Heart right ventricle (tissue), 16 donors: ENCODE measurements around the gene SIAH3. TPM values are rescaled to one million over a fixed set of nuclear protein-coding genes. Genes with fewer than 3 reads are reported as not detected.

Experiments used
- ATAC-seq, 8 donors: fragments of 200-7000 bp; cut with Tn5 transposase; one replicate each; pipeline ENCODE4 v1.9.1; 2020; ENCODE audit warnings: mild to moderate bottlenecking in 8 of 8, moderate library complexity in 8 of 8, moderate number of reproducible peaks in 1 of 8
- DNase-seq, 2 donors: peaks; one replicate each; pipeline ENCODE4 v3.0.0-alpha.2; 2020
- H3K27ac ChIP-seq, 10 donors: fragments of 200-600 bp; sonication (generic) in 2 of 10; one replicate each; pipeline versions ENCODE4 v1.5.0 to v1.8.0; 2020 to 2022; ENCODE audit warnings: mild to moderate bottlenecking in 3 of 10
- H3K27me3 ChIP-seq, 7 donors: fragments of 200-600 bp; one replicate each; pipeline ENCODE4 v1.8.0; 2021 to 2022; ENCODE audit warnings: mild to moderate bottlenecking in 2 of 7
- H3K36me3 ChIP-seq, 9 donors: fragments of 200-600 bp; sonication (generic) in 1 of 9; one replicate each; pipeline versions ENCODE4 v1.5.0 to v1.8.0; 2020 to 2022; ENCODE audit warnings: mild to moderate bottlenecking in 2 of 9
- H3K4me1 ChIP-seq, 9 donors: fragments of 200-600 bp; sonication (generic) in 1 of 9; one replicate each; pipeline versions ENCODE4 v1.5.0 to v1.8.0; 2020 to 2022; ENCODE audit warnings: mild to moderate bottlenecking in 4 of 9
- H3K4me3 ChIP-seq, 10 donors: fragments of 200-600 bp; sonication (generic) in 2 of 10; one replicate each; pipeline versions ENCODE4 v1.5.0 to v1.8.0; 2020 to 2022; ENCODE audit warnings: mild to moderate bottlenecking in 7 of 10, moderate library complexity in 2 of 10
- H3K9me3 ChIP-seq, 11 donors: fragments of 200-600 bp in 10 of 11; sonication (generic) in 2 of 11; one replicate each; pipeline versions ENCODE4 v1.5.0 to v1.8.0; 2013 to 2022; ENCODE audit warnings: mild to moderate bottlenecking in 2 of 11, control low read depth in 1 of 11, moderate library complexity in 1 of 11
- WGBS, 2 donors: extraction: QIAGEN DNeasy Blood & Tissue Kit; methylation state at CpG; one replicate each; pipeline ENCODE4 v1.1.7; 2013; ENCODE audit warnings: inconsistent platforms in 1 of 2; 5-methylcytosine and 5-hydroxymethylcytosine counted together
- intact Hi-C, 10 donors: fragments of 100-400 bp; cut with DNase I; formaldehyde crosslinking; loops; one replicate each; pipeline versions ENCODE4 v1.11.1 to v1.14.2; 2022
- polyA plus RNA-seq, 2 donors: library from polyadenylated mRNA; stranded (reverse); fragments of 200-250 nt; gene quantifications; one replicate each; pipeline ENCODE4 v1.2.3, GENCODE V29; 2013
- total RNA-seq, 10 donors: library from RNA; stranded (reverse); fragmentation: NEBNext Ultra II Directional in 3 of 10; extraction: Animal tissue kit (Norgen Biotek cat#: 25700) in 3 of 10; gene quantifications; one replicate each; pipeline versions ENCODE4 v1.2.1 to v1.2.4, GENCODE V29; 2021 to 2023
- TF ChIP-seq, protein P1 (sequence below), 9 donors: fragments of 200-600 bp; sonication (generic) in 2 of 9; IDR thresholded peaks; one replicate each; pipeline versions ENCODE4 v1.5.0 to v1.8.0; 2021 to 2022; ENCODE audit warnings: antibody characterized with exemption in 9 of 9, mild to moderate bottlenecking in 5 of 9, moderate library complexity in 1 of 9
- donor health status: Arrhythmogenic right ventricular cardiomyopathy.
- donor health status: ischemic (EF 13 %, LVEDD 7.1; RV severe dilation, severe dysfunction).
- donor health status: healthy with polysubstance abuse.
- donor health status: DM: no; HTN: yes; CAD: no.
- donor health status: DM: no; HTN: no; CAD: no.
- donor health status: ischemic (EF 25% LVEDD 6.9; RV normal size, moderate dysfunction).
- donor health status: ischemic (EF 25% LVEDD 5.7; RV mildly dilated, moderate dysfunction).
- donor health status: healthy.
- donor health status: DM: yes; HTN: yes; CAD: no.
- donor health status: Ischemic cardiomyopathy.
- donor health status: ischemic (EF 35%, LVEDD 5.7; RV mildly dilated, moderate dysfunction).
- donor health status: nonischemic (EF 11% LVEDD 7.7; RV severe dilation, severe dysfunction).
- donor health status: DM: yes; HTN: yes; CAD: no.
- donor health status: PGD.
- donor health status: ischemic (EF 29% LVEDD 5.4; RV normal size, mild dysfunction).
- donor health status: nonischemic (EF 23%, LVEDD 6.1; RV moderate dilation, normal function).

SIAH3 gene
- total and polyA plus RNA-seq, 12 donors: under 0.01 to 0.10 (median 0.06) TPM; not detected in 8

DNA sequence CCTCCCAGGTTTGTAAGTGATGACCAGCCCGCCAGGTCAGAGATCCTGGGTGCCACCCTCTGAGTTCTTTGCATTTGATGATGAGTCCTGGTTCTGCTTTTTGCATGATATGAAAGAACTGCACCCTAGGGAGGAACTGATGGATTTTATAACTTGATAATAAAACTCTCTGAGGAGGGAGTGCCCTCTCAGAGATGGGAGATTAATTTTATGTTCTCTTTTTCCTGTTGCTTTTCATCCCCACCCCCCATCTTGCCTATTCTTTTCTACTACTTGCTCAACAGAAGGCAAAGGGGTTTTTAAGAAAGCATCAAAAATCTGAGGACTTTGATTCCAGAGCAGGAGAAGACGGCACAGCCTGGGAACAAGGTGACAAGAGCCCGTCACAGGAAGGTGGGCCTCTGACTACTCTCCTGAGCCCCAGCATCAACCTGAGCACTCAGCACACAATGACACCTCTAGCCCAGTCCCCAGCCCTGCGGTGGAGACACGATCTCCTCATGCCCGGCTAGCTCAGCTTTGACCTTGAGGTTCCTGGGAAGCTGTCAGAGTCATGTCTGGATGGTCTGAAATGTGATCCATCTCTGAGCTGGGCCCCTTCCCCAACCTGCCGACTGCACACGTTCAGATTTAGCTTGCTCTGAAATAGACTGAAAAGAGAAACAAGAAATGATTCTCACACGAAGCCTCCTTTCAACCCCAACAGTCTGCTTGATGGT, 69.1 kb downstream of the SIAH3 start:
- H3K27ac ChIP-seq: peak overlapping the region in 1 of 10 donors; percentile 31
- no peak for DNase-seq
- no peak for ATAC-seq
- 55 to 62% methylated on average over 9 of the region's 9 CpGs for WGBS, 2 donors
- TF ChIP-seq, protein P1, sequence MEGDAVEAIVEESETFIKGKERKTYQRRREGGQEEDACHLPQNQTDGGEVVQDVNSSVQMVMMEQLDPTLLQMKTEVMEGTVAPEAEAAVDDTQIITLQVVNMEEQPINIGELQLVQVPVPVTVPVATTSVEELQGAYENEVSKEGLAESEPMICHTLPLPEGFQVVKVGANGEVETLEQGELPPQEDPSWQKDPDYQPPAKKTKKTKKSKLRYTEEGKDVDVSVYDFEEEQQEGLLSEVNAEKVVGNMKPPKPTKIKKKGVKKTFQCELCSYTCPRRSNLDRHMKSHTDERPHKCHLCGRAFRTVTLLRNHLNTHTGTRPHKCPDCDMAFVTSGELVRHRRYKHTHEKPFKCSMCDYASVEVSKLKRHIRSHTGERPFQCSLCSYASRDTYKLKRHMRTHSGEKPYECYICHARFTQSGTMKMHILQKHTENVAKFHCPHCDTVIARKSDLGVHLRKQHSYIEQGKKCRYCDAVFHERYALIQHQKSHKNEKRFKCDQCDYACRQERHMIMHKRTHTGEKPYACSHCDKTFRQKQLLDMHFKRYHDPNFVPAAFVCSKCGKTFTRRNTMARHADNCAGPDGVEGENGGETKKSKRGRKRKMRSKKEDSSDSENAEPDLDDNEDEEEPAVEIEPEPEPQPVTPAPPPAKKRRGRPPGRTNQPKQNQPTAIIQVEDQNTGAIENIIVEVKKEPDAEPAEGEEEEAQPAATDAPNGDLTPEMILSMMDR (IDR thresholded peaks at IDR 0.05): no peak
- peaks cover 0 to 14% (median 6%) of the 10 kb centered on the region in 9 donors for H3K4me1 ChIP-seq
- H3K4me3 ChIP-seq: no peak overlapping the region
- intact Hi-C loops: no loop called here
- no peaks in the 10 kb centered on the region for H3K9me3 ChIP-seq
- no peaks in the 10 kb centered on the region for H3K36me3 ChIP-seq
- H3K27me3 ChIP-seq: no peaks in the 10 kb centered on the region

DNA sequence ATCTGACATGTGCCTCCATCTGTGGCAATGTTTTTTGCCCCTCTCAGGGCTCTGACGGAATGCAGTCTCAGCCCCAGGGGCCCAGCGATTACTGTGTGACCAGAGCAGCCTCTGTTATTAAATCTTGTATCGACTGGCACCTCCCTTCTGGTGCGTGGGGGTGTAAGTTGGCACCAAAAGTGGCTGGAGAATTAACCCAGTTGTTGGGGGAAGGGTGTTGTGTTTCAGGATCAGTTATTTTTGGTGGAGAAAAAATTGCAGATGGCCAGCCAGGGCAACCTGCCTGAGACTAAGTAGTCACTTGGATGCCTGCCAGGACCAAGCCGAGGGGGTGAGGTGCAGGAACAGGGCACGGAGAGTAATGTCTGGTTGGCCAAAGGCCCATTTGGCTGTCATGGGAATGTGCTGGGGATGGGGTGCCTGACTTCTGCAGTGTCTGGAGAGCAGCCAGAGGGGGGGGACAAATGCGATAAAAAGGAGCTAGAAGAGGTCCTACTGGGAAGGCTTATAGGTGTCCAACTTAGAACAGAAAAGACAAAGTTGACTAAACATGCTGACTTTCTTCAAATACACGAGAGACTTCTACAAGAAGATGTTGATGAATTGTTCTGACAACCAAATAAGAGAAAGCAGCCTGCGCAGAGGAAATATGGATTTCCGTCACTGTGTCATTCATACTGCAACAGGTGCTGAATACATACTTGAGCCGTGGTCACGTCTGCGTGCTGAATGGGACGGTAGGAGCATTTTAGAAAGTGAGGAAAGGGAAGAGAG, 69.8 kb downstream of the SIAH3 start:
- TF ChIP-seq, protein P1 (IDR thresholded peaks at IDR 0.05): no peak
- Histone ChIP-seq H3K27me3 (no peaks in the 10 kb centered on the region), H3K36me3 (no peaks in the 10 kb centered on the region), H3K4me1 (peaks cover 0 to 14% (median 6%) of the 10 kb centered on the region in 9 donors), H3K4me3 (peak overlapping the region in 1 of 10 donors; percentile 7), H3K27ac (peak overlapping the region in 3 of 10 donors; percentile 10 to 31 (median 15)), H3K9me3 (no peaks in the 10 kb centered on the region)
- intact Hi-C loops: no loop called here
- DNase-seq (peak; percentile 69 to 80), ATAC-seq (peak; percentile 63 to 95 (median 90))
- WGBS, 2 donors: 28 to 44% methylated on average over 14 of the region's 14 CpGs

DNA sequence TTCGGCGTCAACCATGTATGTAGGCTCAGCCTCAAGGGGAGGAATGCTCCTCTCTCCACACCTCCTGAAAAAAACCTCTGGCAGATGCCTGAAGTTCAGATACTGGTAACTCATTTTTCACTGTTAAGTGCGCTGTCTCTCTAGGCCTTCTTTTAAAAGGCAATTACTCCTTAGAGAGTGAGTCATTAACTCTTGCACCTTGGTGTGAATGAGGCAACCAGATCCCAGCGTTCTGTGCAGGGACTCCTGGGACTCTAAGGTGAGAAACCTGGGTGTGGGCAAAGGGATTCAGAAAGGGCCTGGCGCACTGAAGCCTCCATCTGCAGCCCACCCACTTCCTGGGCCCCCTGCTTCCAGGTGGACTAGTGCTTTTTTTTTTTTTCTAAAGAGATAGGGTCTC, 71.7 kb downstream of the SIAH3 start:
- Histone ChIP-seq H3K9me3 (no peaks in the 10 kb centered on the region), H3K27me3 (peaks cover 0 to 5% (median 0%) of the 10 kb centered on the region in 7 donors), H3K4me1 (peaks cover 0 to 8% (median 4%) of the 10 kb centered on the region in 9 donors), H3K36me3 (no peaks in the 10 kb centered on the region), H3K4me3 (no peak overlapping the region), H3K27ac (no peak overlapping the region)
- 87 to 89% methylated on average over 5 of the region's 5 CpGs for WGBS, 2 donors
- DNase-seq: no peak
- intact Hi-C loops: no loop called here
- ATAC-seq: no peak
- TF ChIP-seq, protein P1 (IDR thresholded peaks at IDR 0.05): no peak

DNA sequence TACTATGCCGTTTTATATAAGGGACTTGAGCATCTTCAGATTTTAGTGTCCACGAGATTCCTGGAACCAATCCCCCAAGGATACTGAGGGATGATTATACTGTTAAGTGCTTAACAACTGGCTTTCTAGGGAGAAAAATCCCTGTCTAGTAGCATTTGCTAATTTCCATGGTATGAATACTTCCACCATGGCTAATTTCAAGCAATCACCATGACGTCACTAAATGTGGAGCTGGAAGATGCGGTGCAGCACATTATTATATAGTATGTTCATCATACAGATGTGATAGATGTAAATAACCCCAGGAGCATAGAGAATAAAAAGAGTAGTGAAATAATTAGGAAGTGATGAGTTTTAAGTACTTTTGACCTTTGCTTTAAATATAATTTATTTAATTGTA, 72.7 kb downstream of the SIAH3 start:
- WGBS, 2 donors: 71 to 82% methylated on average over 4 of the region's 4 CpGs
- TF ChIP-seq, protein P1 (IDR thresholded peaks at IDR 0.05): no peak
- no peak for DNase-seq
- Histone ChIP-seq H3K27ac (no peak overlapping the region), H3K4me1 (peaks cover 0 to 8% (median 4%) of the 10 kb centered on the region in 9 donors), H3K36me3 (no peaks in the 10 kb centered on the region), H3K27me3 (peaks cover 0 to 5% (median 0%) of the 10 kb centered on the region in 7 donors), H3K4me3 (no peak overlapping the region), H3K9me3 (no peaks in the 10 kb centered on the region)
- intact Hi-C loops: no loop called here
- ATAC-seq: no peak
